GM23248 (cell line): ENCODE measurements around the gene ZBTB16. TPM values are rescaled to one million over a fixed set of nuclear protein-coding genes. Genes with fewer than 3 reads are reported as not detected.
A peak's percentile ranks its signal among the peaks of the same experiment; 100 is the strongest.

ENCODE experiments used
- DNase-seq: peaks from one replicate; pipeline ENCODE4 v3.0.0-alpha.2; 2015
- H2AFZ ChIP-seq: fragments of 200-600 bp; sonication (generic); 2 replicates; pipeline ENCODE4 v1.6.1; 2016; ENCODE audit warnings: antibody characterized with exemption
- H3F3A ChIP-seq: fragments of 200-600 bp; sonication (generic); 2 replicates; pipeline ENCODE4 v1.6.1; 2016; ENCODE audit warnings: mild to moderate bottlenecking, antibody characterized with exemption, mixed run types; ENCODE audit not compliant: insufficient read depth
- H3K27ac ChIP-seq: fragments of 200-600 bp; sonication (generic); 2 replicates; pipeline ENCODE4 v1.5.1; 2016; ENCODE audit warnings: mild to moderate bottlenecking
- H3K27me3 ChIP-seq: fragments of 200-600 bp; sonication (generic); replicated peaks from 2 replicates; pipeline ENCODE4 v1.6.1; 2016; ENCODE audit warnings: mild to moderate bottlenecking; ENCODE audit not compliant: insufficient read depth
- H3K36me3 ChIP-seq: fragments of 200-600 bp; sonication (generic); 2 replicates; pipeline ENCODE4 v1.6.1; 2016; ENCODE audit warnings: low read depth, mild to moderate bottlenecking
- H3K4me1 ChIP-seq: fragments of 200-600 bp; sonication (generic); 2 replicates; pipeline ENCODE4 v1.6.1; 2016; ENCODE audit warnings: mild to moderate bottlenecking; ENCODE audit not compliant: insufficient read depth
- H3K4me2 ChIP-seq: fragments of 200-600 bp; sonication (generic); one replicate; pipeline ENCODE4 v1.6.1; 2016; ENCODE audit warnings: mild to moderate bottlenecking; ENCODE audit not compliant: unreplicated experiment
- H3K4me3 ChIP-seq: fragments of 200-600 bp; sonication (generic); 2 replicates; pipeline ENCODE4 v1.5.1; 2016; ENCODE audit warnings: mild to moderate bottlenecking
- H3K79me2 ChIP-seq: fragments of 200-600 bp; sonication (generic); 2 replicates; pipeline ENCODE4 v1.6.1; 2016; ENCODE audit warnings: mild to moderate bottlenecking; ENCODE audit not compliant: insufficient read depth
- H3K9ac ChIP-seq: fragments of 200-600 bp; sonication (generic); 2 replicates; pipeline ENCODE4 v1.6.1; 2016; ENCODE audit warnings: mild to moderate bottlenecking
- H3K9me2 ChIP-seq: fragments of 200-600 bp; sonication (generic); 2 replicates; pipeline ENCODE4 v1.6.1; 2016; ENCODE audit warnings: mixed run types, mild to moderate bottlenecking, moderate library complexity; ENCODE audit not compliant: insufficient read depth
- H3K9me3 ChIP-seq: fragments of 200-600 bp; sonication (generic); one replicate; pipeline ENCODE4 v1.6.1; 2017; ENCODE audit warnings: low read depth
- H4K20me1 ChIP-seq: fragments of 200-600 bp; sonication (generic); 2 replicates; pipeline ENCODE4 v1.6.0; 2016; ENCODE audit not compliant: insufficient read depth
- EZH2 ChIP-seq: fragments of 200-600 bp; sonication (generic); IDR thresholded peaks from 2 replicates; pipeline ENCODE4 v1.6.1; 2018; ENCODE audit warnings: antibody characterized with exemption, mild to moderate bottlenecking; ENCODE audit not compliant: insufficient read depth, poor library complexity, severe bottlenecking
- EZH2phosphoT487 ChIP-seq: fragments of 200-600 bp; sonication (generic); IDR thresholded peaks from 2 replicates; pipeline ENCODE4 v1.6.1; 2018; ENCODE audit warnings: antibody characterized with exemption, moderate library complexity, mild to moderate bottlenecking, low read depth; ENCODE audit not compliant: insufficient read depth
- WGBS, 2 experiments: methylation state at CpG; one replicate each; pipeline ENCODE4 v1.1.6; 2015 to 2017; ENCODE audit warnings: low lambda C conversion rate in 2 of 2, low coverage in 1 of 2; ENCODE audit errors: missing lambda C conversion rate in 2 of 2; 5-methylcytosine and 5-hydroxymethylcytosine counted together
- in situ Hi-C: fragments of 300-500 bp; cut with MboI; formaldehyde crosslinking; loops from 2 replicates; pipeline ENCODE4 v1.15.0; 2020
- polyA plus RNA-seq: library from polyadenylated mRNA; unstranded; fragments of >200 nt; fragmentation: Nextera tagmentation; extraction: Ambion mirVana; gene quantifications from 2 replicates; pipeline ENCODE4 v1.2.1, GENCODE V29; 2016
- total RNA-seq: library from RNA; depleted of rRNA; stranded (reverse); fragments of >200 nt; shearing (Covaris generic); gene quantifications from 2 replicates; pipeline ENCODE4 v1.2.3, GENCODE V29; 2014

The ZBTB16 gene
- total and polyA plus RNA-seq, 2 experiments from 2014 or later, result not detected

DNA sequence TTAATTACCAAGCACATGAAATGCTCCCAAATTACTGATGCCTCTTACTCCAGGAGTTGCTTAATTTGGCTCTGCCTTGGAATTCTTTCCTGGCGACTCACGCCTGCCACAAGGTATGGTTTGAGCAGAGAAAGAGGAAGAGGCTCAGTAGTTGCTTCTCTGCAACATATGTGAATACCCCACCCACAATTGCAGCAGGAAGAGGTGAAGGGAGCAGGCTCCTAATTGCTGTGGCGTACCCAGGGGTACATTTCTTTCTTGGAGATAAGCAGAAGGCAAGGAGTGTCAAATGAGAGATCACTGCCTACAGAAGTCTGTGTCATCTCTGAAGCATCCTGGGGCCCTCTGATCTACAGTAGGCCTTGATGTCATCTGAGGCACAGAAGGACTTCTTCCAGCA lies 226.1 kb downstream of the ZBTB16 start:
- Histone ChIP-seq H3K79me2 (peaks cover 29% of the 10 kb centered on the region), H3K9me2 (no peaks in the 10 kb centered on the region), H3F3A (peaks cover 46% of the 10 kb centered on the region), H3K27me3 (no peaks in the 10 kb centered on the region), H3K36me3 (no peaks in the 10 kb centered on the region), H3K4me2 (peak overlapping the region; percentile 50), H3K4me1 (peaks cover 77% of the 10 kb centered on the region), H2AFZ (no peak overlapping the region), H3K27ac (peak overlapping the region; percentile 68), H3K4me3 (no peak overlapping the region), H4K20me1 (no peaks in the 10 kb centered on the region), H3K9me3 (no peaks in the 10 kb centered on the region), H3K9ac (peak overlapping the region; percentile 27; the same call in 1 of the 2 replicates)
- TF ChIP-seq EZH2phosphoT487 (no peak), EZH2 (no peak)
- in situ Hi-C loops, result no loop called here
- 67 to 72% methylated on average over 3 of the region's 3 CpGs for WGBS, 2 experiments
- peak; percentile 84 for DNase-seq

DNA sequence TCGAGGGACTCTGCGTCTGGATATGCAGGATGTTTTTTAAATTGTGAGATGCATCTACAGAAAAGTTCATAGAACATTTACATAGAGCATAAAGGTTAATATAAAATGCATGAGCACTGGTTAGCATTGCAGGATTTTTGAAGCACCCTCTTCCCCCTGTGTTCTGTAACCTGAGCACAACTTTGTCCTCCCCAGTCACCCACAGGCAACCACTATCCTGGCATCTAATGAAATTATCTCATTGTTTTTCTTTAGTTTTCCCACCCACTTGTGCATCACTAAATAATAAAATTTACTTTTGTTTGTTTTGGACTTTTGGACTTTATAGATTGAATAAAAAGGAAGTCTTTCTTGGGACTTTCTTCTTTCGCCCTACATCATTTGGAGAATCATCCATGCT lies 226.7 kb downstream of the ZBTB16 start:
- Histone ChIP-seq H3K9me2 (no peaks in the 10 kb centered on the region), H3K4me1 (peaks cover 78% of the 10 kb centered on the region), H3K4me2 (peak overlapping the region; percentile 50), H2AFZ (no peak overlapping the region), H3K27ac (peak overlapping the region; percentile 68), H3K36me3 (no peaks in the 10 kb centered on the region), H3K9me3 (no peaks in the 10 kb centered on the region), H3F3A (peaks cover 52% of the 10 kb centered on the region), H3K79me2 (peaks cover 29% of the 10 kb centered on the region), H3K4me3 (no peak overlapping the region), H4K20me1 (no peaks in the 10 kb centered on the region), H3K27me3 (no peaks in the 10 kb centered on the region), H3K9ac (peak overlapping the region; percentile 27)
- 95 to 99% methylated on average over 3 of the region's 3 CpGs for WGBS, 2 experiments
- DNase-seq, result no peak
- TF ChIP-seq EZH2, result no peak
- TF ChIP-seq EZH2phosphoT487, result no peak
- in situ Hi-C loops, result no loop called here

DNA sequence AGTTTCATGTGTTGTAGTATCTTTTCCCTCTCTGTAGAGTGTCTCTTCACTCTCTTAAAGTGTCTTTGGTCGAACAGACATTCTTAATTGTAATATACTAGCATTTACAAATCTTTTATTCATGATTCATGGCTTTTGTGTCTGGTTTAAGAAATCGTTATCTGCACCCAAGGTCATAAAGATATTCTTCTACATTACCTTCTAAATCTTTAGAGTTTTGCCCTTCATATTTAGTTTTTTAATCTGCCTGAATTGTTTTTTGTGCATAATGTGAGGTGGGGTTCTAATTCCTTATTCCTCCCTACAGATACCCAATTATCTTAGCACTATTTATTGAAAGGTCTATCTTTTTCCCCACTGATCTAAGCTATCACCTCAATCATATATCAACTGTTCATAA lies 227.6 kb downstream of the ZBTB16 start:
- Histone ChIP-seq H3K9me3 (no peaks in the 10 kb centered on the region), H3K27me3 (no peaks in the 10 kb centered on the region), H3K9me2 (no peaks in the 10 kb centered on the region), H3F3A (peaks cover 61% of the 10 kb centered on the region), H3K27ac (0 out of 2 replicates have a peak overlapping the region, but pooled peaks have one; percentile 68), H3K4me2 (peak overlapping the region; percentile 50), H3K4me1 (peaks cover 80% of the 10 kb centered on the region), H3K9ac (no peak overlapping the region), H2AFZ (0 out of 2 replicates have a peak overlapping the region, but pooled peaks have one; percentile 8), H3K79me2 (peaks cover 29% of the 10 kb centered on the region), H3K4me3 (no peak overlapping the region), H3K36me3 (no peaks in the 10 kb centered on the region), H4K20me1 (no peaks in the 10 kb centered on the region)
- no peak for DNase-seq
- in situ Hi-C loops, result no loop called here
- WGBS, 2 experiments, result 90 to 95% methylated on average over 2 of the region's 2 CpGs
- TF ChIP-seq EZH2, result no peak

GRCh38 chr11:114288136-114288535 lies 228.6 kb downstream of the ZBTB16 start:
- no peaks in the 10 kb centered on the region for H3K27me3 ChIP-seq
- WGBS, 2 experiments, result 74 to 77% methylated on average over 2 of the region's 2 CpGs
- H3K9me2 ChIP-seq, result no peaks in the 10 kb centered on the region
- peak overlapping the region; percentile 29 for H2AFZ ChIP-seq
- no peak for DNase-seq
- no peak overlapping the region for H3K4me3 ChIP-seq
- no peaks in the 10 kb centered on the region for H3K36me3 ChIP-seq
- no peak overlapping the region for H3K27ac ChIP-seq
- H4K20me1 ChIP-seq, result no peaks in the 10 kb centered on the region
- no peaks in the 10 kb centered on the region for H3K9me3 ChIP-seq
- TF ChIP-seq EZH2 (no peak), EZH2phosphoT487 (no peak)
- in situ Hi-C loops, result no loop called here
- peaks cover 90% of the 10 kb centered on the region for H3K4me1 ChIP-seq
- peaks cover 34% of the 10 kb centered on the region for H3K79me2 ChIP-seq
- peaks cover 69% of the 10 kb centered on the region for H3F3A ChIP-seq
- H3K4me2 ChIP-seq, result no peak overlapping the region
- no peak overlapping the region for H3K9ac ChIP-seq

DNA sequence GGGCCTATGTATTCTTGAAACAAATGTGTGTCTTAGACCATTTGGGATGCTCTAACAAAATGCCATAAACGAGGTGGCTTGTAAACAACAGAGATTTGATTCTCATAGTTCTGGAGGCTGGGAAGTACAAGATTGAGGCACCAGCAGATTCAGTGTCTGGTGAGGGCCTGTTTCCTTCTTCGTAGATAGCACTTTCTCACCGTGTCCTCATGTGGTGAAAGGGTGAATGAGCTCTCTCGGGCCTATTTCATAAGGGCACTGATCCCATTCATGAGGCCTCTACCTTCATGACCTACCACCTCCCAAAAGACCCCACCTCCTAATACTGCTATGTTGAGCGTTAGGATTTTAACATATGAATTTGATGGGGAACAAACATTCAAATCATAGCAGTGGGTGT lies 230.3 kb downstream of the ZBTB16 start:
- no peaks in the 10 kb centered on the region for H3K36me3 ChIP-seq
- H3F3A ChIP-seq, result peaks cover 82% of the 10 kb centered on the region
- no peaks in the 10 kb centered on the region for H4K20me1 ChIP-seq
- H3K27me3 ChIP-seq, result no peaks in the 10 kb centered on the region
- H3K9me2 ChIP-seq, result no peaks in the 10 kb centered on the region
- DNase-seq, result peak; percentile 26
- no peaks in the 10 kb centered on the region for H3K9me3 ChIP-seq
- TF ChIP-seq EZH2phosphoT487 (no peak), EZH2 (no peak)
- in situ Hi-C loops, result no loop called here
- H2AFZ ChIP-seq, result peak overlapping the region; percentile 62
- H3K27ac ChIP-seq, result peak overlapping the region; percentile 100
- H3K4me1 ChIP-seq, result peaks cover 97% of the 10 kb centered on the region
- WGBS, 2 experiments, result 33 to 48% methylated on average over 5 of the region's 5 CpGs
- peaks cover 42% of the 10 kb centered on the region for H3K79me2 ChIP-seq
- peak overlapping the region; percentile 97 for H3K4me2 ChIP-seq
- H3K9ac ChIP-seq, result peak overlapping the region; percentile 90
- H3K4me3 ChIP-seq, result peak overlapping the region; percentile 80; the same call in 1 of the 2 replicates
